NCI-H446 treated with DMSO at 0.1 percent for 48 hours (cell line): ENCODE data around the gene MAPKBP1.

Experiments used
- DNase-seq: peaks from one replicate; lab custom pipeline; 2025; lab: John Stamatoyannopoulos, UW

MAPKBP1 gene

GRCh38 chr15:41788262-41788661, 14.0 kb downstream of the MAPKBP1 start:
- DNase-seq = no peak

DNA sequence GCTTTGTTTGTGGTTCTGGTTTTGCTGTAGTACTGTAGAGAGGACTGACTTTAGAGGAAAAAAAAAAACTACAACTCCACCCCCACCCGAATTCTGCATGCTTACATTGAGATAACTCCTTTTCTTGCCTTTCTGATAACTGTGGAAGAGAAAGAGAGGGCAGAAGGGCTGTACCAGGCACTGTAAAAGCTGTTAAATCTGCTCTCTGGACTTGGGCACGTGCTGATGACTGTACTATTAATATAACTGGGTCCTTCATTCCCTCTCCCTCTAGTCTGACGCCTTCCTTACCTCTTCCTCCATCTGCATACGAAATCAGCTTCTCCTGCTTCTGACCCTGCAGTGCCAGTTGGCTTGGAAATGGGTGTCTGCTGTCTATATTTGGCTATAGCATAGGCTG, 15.0 kb downstream of the MAPKBP1 start:
- no peak for DNase-seq

DNA sequence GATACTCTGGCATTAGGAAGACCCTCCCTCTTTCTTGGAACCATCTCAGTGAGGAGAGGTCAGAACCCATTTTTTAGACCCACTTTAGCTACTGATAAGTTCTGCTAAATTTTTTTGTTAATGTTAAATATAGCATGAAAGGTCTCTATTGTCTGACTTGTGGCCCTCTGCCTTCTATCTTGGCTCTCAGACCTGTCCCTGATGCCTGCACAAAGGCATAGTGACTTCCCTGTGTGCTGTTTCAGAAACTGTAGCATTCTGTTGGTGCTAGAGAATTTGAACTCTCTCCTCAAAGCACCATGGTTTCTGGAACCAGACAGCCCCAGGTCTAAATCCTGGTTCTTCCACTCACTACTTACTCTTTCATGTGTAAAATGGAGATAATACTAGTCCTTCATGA, 15.4 kb downstream of the MAPKBP1 start:
- no peak for DNase-seq

- no peak for DNase-seq
Observed at GRCh38 chr15:41790169-41790568, 15.9 kb downstream of the MAPKBP1 start.

DNA sequence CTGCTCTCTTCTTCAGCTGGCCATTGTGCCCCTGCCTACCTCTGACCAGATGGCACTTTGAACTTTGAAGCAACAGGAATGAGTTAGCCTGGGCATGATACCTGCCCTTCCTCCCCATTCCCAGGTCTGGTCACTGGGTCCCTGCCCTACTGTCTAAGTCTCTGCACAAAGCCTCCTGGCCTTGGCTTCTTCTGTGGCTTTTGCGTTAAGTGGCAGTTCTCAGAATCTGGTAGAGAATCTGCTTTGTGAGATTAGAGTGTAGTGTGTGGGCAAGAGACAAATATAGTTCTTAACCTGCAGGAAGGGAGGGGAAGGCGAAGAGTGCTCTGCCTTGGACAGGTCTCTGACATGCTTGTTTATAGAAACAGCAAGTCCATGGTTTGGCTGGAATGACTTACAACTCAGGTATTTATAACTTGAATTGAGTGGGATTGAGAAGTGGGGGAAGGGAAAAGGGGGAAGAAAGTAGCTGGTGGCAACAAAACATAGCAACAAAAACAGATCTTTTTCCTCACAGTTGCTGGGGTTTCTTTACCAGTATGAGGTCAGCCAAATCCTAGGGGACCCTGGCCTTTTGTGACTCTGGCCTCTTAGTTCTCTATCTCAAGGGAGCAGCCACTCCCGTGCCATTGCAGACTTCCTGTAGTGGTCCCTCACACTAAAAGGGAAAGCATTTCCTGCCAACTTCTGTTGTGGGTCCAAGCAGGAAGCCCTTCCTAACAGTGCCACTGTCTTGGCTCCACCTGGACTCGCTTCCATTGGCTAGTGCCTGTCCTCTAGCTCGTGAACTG, 16.7 kb downstream of the MAPKBP1 start:
- no peak for DNase-seq

GRCh38 chr15:41791547-41791937, 17.3 kb downstream of the MAPKBP1 start:
- DNase-seq = no peak

DNA sequence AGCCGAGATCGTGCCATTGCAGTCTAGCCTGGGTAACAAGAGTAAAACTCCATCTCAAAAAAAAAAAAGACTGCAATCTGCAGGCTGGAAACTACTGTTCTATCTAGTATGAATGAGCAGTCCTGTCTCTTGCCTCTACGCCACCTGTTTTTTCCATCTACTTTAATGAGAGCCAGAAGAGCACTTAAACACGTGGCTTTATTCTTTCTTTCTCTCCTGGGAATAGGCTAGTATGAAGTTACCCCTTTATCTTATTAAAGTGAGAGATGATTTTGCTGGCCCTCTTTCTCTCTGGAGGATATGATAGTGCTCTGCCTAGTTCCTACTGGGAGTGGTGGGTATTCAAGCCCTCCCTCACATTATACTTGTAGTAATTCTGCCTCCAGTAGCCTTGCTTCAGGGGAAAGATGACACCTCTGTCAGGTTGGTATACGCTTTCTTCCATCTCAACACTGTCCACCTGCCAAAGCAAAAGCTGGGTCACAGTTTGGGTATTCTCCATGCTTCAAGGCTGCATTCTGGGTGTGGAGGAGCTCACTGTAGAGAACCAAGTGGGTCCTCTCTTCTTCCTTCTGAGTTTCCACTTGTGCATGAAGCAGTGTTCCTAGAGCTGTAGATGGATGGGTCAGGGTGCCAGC, 17.8 kb downstream of the MAPKBP1 start:
- no peak for DNase-seq

- DNase-seq = no peak
Observed at GRCh38 chr15:41794081-41794480, 19.8 kb downstream of the MAPKBP1 start.

GRCh38 chr15:41795996-41796856, 21.9 kb downstream of the MAPKBP1 start:
- DNase-seq = no peak

DNA sequence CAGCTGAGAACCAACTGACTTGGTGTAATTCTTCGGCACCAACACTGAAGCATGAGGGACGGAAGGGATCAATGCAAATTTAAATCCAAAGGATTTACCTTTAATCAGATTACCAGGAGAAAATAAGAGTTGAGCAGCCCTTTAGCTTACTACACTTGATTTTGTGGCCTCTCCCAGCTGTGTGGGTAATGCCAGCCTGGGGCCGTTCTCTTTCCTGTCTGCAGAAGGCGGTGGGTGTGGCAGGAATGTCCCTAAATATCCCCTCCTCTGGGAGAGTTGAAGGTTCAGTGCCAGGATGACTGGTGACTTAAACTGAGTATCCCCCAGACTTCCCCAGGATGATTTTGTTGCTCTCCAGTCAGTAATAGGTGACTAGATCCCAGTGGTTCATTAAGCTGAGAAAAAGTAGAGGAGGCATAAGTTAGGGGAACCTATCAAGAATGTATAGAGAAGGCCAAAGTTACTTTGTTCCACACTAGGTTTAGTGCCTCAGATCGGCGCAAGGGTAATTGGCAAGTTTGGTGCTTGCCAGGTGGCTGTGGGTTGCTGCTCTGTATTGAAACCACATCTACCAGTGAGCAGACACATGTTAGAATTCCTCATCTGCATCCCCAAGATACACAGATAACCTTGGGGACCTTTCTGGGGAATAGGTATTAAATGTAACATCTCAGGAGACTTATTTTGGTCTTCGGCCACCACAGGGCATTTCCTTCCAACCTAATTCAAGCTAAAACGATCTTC, 23.1 kb downstream of the MAPKBP1 start:
- DNase-seq = no peak

DNA sequence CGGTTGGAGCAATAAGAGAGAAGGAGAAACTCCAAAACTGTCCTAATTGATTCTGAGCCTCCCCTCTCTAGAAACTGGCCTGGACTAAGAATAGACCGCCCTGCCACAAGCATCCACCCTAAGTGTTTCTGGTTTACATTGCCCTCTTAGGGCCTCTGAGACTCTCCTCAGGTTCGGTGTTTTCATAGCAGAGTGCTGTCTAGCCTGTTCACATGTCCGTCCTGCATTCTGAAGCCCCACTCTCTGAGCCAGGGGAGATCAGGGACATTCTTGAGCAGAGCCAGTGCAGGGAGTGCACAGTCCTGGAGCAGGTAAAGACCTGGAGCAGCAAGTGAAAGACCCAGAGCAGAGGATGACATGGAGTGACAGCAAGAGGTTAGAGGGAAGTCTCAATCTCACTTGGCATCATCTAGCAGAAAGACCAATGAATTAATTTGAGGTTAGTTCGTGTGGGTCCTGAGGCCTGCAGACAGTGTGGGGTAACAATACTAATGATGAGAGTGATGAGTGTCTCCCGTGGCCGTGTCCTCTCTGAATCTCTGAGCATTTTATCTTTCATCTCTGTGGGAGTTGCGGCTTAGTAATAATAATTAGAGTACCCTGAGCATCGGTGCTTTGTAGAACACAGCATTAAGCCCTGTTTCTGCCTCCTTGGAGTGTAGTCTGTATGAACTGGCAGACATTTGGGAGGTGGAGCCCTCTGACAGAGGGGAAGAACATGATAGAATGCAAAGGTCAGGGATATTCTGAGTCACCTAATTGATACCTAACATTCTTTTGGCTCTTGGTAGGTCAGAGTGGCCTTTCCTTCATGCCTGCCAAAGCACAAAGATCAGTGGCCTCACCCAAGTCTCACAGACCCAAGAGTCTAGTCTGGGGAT, 24.6 kb downstream of the MAPKBP1 start:
- DNase-seq = no peak

- no peak for DNase-seq
Observed at GRCh38 chr15:41799488-41799805, 25.2 kb downstream of the MAPKBP1 start.

DNA sequence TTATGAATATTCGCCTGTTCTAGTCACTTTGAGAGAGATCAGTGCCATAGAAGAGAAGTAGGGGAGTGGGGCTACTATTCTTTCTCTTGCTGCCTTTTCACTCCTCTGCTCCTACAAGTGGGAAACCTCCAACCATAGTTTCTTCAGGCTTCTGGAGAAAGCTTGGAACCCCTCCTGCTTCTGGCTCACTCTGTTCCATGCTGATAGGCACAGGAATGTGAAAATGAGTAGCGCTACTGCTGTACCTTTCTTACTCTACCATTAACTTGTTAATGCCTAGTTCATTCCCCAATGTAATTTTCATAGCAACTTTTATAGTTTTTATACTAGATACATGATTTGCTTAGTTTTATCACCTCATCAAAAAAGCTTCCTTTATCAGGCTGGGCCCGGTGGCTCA, 26.9 kb downstream of the MAPKBP1 start:
- no peak for DNase-seq

GRCh38 chr15:41801850-41802455, 27.7 kb downstream of the MAPKBP1 start:
- no peak for DNase-seq

DNA sequence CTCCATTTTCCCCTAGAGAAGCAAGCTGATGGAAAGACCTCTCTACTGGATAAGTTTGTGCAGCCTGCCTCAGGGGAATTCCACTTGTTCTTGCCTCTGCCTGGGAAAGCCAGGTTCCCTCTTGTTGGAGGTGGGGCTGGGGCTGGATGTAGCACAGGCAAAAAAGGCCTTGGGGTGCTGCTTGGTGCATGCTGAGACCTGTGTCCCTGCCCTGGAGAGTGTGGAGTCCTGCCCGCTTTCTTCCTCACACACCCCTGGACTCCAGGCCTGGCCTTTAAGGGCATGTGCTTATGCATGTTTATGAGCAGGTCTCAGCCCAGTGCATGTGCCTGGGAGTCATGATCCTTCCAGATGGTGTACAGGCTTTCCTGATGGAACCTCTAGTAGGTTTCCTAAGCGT, 30.1 kb downstream of the MAPKBP1 start:
- no peak for DNase-seq

GRCh38 chr15:41804916-41805666, 30.8 kb downstream of the MAPKBP1 start:
- DNase-seq = no peak

- no peak for DNase-seq
Observed at GRCh38 chr15:41805711-41806110, 31.4 kb downstream of the MAPKBP1 start.

DNA sequence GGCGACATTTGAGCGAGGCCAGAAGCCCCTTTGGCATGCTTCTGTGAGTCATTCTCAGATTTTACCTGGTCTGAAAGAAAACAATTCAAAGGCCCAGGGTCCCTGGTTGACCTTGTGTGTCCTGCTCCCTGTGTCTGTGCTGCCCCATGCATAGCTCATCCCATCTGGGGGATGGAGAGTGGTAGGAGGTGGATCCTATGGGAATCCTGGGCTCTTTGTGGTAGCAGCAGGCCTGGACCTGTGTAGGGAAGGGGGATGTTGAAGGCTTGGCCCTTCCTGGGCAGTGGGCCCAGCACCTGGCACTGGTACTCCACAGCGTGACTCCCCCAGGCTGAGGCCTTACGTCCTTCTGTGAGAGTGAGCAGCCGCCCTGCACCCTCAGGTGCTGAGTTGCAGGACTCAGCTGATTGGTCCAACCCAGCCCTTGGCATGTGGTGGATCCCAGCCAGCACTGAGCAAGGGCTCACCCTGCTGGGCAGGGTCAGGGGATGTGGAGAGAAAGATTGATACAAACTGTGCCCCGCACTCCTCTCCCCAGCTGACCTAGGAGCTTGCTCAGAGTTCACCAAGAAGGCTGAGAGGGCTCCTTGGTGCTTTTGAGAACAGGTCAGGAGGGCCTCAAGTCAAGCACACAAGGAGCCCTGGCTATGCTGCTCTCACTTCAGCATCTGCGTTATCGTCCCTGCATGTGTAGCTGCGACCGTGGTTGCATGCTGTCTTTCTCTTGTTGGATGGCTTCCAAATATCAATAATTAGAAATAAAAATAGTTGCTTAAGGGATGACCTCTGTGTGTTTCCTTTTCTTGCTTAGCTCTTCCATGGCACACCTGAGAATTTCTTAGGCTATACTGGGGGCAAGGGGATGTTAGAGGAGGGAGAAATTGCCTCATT, 32.3 kb downstream of the MAPKBP1 start:
- no peak for DNase-seq

DNA sequence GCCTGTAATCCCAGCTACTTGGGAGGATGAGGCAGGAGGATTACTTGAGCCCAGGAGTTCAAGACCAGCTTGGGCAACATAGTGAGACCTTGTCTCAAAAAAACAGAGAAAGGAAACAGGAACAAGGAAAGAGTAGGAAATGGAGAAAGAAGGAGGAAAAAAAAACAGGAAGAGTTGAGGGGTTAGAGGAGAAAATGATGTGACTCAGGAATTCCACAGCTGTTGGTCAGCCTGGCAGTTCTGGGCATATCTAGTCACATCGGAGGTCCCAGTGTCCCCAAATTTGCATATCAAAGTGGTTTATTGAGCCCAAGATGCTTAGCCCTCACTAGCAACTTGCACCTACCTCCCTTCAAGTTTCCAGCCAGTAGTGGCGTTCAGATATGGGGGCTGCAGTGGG, 34.8 kb downstream of the MAPKBP1 start:
- no peak for DNase-seq
